GM19238 (cell line): ENCODE measurements around the gene IRX6.

Experiments used
- DNase-seq: peaks from one replicate; pipeline ENCODE4 v3.0.0; 2011; ENCODE audit warnings: low spot score; ENCODE audit not compliant: insufficient read length

IRX6 gene

DNA sequence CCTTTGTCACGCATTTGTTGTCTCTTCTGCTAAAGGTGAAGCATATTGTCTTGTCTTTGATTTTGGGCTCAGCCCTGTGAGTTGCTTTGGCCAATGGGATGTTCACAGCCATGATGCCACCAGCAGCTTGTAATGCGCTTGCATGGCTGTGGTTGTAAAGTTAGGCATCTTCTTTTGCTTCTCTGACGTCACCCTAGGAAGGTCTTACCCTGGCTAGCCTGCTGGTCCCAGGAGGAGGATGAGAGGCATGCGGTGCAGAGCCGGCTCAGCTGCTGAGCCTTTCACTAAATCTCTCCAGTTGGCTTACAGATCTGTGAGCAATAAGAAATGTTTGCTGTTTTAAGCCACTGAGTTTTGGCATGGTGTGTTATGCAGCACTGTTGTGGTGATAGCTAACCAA lies 40.8 kb downstream of the IRX6 start:
- DNase-seq: no peak

GRCh38 chr16:55367301-55367811 lies 43.4 kb downstream of the IRX6 start:
- DNase-seq: no peak

GRCh38 chr16:55367866-55368603 lies 44.0 kb downstream of the IRX6 start:
- DNase-seq: no peak

- DNase-seq: no peak
These were observed 45.1 kb downstream of the IRX6 start for GRCh38 chr16:55369151-55369550.

DNA sequence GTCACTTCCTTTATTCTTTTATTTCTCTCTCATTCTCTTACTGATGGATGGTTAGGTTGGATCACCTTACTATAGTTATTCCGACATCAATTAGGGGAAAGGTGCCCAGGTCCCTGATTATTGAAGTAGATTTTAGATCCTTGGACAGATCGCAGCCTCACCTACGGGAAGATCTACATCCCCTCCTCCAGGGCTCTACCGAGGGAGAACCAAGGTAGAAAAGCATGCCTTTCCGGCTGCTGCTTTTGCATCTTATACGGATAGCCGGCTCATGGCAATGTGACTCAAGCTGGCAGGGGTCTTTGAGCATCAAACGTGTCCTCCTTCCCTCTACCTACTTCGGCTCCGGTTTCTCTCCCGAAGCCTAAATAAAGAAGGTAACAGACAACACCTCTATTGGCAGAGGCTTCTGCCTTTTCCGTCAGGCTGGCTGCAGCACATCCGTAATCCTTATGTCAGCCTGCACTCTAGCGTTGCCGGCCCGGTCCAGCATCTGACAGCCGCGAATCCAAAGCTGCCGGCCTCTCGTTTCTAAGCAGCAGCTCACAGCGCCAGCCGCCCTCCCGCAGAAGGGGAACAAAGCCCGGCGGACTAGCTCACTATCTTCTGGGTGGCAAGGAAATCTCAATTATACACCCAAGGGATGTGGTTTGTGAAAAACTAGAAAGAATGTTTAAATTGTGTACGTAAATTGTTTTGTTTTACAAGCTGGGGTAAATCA lies 46.9 kb downstream of the IRX6 start:
- DNase-seq: no peak

DNA sequence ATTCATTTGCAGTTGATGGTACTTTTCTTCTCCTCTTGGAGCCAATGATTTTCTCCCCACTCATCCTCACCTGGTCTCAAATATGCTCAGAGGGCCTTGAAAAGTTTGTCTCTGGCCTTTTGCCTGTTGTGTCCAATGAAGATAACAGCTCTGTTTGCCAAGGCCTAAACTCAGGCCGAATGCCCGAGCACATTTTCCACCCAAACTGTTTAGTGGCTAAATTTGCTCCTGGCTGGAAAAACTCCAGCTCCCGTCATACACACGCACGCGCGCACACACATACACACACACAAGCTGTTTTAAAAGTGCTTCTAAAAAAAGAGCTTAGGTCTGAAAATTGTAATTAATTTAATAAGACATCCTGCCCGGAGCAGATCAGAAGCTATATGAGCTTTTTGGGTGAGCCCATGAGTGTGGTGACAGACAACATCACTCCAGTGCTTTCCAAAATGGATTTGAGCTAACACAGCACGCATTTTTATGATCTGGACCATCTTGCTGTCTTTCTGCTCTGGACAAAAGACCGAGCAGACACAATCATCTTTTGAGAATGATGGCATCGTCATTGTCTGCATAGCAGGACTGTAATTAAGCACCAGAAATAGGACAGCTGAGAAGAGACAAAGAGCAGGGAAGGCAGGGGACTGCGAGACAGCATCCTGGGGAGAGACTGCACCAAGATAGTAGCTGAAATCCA lies 48.9 kb downstream of the IRX6 start:
- no peak for DNase-seq

GRCh38 chr16:55373489-55373832 lies 49.5 kb downstream of the IRX6 start:
- DNase-seq: no peak

GRCh38 chr16:55376045-55376444 lies 52.0 kb downstream of the IRX6 start:
- no peak for DNase-seq

DNA sequence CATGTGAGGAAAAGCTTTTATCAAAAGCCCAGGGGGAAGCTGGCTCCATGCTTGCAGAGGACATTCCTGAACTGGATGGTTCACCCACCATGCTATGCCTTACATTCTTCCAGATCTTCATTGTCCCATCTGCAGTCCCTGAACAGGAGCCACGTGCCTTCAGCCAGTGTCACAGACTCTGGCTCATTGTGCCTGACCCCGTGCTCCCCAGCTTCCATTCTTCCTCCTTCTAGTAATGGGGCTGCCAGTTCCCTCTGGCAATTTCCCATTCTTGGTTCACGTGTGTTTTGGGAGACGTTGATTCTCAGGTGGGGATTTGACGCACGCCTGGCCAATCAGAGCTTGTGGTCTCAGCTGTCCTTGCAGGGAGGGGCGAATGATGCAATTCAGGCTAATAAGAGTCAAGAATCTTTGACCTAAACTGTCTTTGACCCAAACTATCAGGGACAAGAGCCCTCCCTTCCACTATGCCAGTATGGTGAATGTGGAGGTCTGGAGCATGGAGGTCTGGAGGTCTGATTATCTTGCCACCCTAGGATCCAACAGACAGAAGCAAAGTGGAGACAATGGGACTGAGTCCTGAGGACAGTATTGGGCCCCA lies 52.7 kb downstream of the IRX6 start:
- no peak for DNase-seq

DNA sequence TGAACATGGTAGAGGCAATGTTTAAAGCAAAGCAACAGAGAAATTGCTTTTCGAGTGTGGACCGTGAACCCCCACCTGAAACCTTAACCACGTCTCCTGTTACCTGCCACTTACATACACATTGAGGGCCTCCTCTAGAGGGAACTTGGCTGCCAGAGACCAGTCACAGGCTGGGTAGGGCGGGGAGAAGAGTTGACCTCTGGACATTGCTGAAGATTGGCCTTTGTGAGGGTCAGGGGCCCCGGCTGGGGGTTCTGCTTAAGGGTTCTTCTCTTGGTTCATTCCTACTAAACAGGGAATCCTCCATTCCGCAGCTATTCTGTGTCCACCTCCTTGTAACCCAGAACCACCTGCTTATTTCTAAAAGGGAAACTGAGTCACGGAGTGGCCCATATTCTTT lies 53.8 kb downstream of the IRX6 start:
- no peak for DNase-seq

DNA sequence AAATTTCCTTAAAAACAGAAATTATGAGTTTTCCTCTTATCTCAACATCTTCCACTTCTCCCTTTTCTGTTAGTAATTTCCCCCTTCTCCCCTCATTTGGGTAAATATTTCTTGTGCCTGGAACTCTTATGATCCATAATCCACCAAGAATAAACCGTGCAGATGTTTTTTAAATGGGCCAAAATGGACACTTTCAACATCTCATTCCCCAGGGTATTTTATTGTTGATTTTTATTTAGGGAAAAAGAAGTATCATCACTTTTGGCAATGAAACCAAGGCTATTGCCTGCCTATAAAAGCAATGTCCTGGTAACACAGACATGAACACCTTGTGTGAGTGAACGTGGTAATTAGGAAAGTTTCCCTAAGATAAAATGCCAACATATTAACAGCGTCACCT lies 54.6 kb downstream of the IRX6 start:
- DNase-seq: no peak

DNA sequence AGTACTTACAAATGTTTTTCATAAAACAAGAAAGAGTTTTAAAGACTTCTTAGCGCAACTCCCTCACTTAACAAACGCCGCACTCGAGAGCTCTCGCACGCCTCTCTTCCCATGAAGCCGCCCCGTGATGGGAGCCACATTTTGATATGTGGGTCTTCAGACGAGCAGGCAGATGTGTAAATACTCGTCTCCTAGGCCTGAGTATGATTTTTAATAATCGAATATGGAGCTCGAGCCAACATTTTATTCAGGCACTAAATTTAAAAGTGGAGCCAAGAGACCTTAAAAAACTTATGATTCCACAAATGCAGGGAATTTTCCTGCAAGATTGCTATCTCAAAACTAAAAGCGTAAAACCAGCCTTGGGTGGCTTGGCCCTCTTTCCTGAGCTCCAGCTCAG lies 55.4 kb downstream of the IRX6 start:
- DNase-seq: no peak

GRCh38 chr16:55379876-55380390 lies 55.9 kb downstream of the IRX6 start:
- DNase-seq: no peak
